ENCODE results near the gene DELE1.

DNA sequence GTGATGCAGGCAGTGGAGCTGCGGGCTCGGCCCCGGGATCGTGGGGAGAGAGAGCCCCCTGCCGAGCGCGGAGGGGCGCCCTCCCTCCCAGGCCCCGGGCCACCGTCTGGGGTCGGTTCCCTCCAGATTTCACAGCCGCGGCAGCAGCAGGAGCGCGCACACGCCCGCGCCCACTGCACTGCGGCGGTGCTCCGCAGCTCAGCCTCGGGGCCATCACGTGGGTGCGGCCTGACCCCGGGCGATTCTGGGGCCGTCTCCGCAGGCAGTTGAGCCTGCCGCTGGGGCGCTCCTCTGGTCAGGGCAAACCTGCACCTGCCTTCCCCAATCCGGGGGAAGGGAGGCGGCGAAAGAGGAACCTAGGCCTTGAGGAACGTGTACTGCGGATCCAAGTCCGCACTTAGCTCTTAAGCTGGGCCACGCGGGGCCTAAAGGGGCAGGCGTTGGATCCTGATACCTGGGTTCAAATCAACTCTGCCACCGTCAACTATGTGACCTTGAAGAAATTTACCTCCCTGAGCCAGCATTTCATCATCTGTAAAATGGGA is 9.4 kb upstream of the DELE1 start:
- TF ChIP-seq, protein P1, sequence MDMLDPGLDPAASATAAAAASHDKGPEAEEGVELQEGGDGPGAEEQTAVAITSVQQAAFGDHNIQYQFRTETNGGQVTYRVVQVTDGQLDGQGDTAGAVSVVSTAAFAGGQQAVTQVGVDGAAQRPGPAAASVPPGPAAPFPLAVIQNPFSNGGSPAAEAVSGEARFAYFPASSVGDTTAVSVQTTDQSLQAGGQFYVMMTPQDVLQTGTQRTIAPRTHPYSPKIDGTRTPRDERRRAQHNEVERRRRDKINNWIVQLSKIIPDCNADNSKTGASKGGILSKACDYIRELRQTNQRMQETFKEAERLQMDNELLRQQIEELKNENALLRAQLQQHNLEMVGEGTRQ (CRISPR knock-in tag; IDR thresholded peaks at IDR 0.05) = peak; percentile 90
- TF ChIP-seq, protein P2, sequence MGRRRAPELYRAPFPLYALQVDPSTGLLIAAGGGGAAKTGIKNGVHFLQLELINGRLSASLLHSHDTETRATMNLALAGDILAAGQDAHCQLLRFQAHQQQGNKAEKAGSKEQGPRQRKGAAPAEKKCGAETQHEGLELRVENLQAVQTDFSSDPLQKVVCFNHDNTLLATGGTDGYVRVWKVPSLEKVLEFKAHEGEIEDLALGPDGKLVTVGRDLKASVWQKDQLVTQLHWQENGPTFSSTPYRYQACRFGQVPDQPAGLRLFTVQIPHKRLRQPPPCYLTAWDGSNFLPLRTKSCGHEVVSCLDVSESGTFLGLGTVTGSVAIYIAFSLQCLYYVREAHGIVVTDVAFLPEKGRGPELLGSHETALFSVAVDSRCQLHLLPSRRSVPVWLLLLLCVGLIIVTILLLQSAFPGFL (CRISPR knock-in tag; IDR thresholded peaks at IDR 0.05; ENCODE audit: borderline replicate concordance) = no peak
- TF ChIP-seq, protein P3, sequence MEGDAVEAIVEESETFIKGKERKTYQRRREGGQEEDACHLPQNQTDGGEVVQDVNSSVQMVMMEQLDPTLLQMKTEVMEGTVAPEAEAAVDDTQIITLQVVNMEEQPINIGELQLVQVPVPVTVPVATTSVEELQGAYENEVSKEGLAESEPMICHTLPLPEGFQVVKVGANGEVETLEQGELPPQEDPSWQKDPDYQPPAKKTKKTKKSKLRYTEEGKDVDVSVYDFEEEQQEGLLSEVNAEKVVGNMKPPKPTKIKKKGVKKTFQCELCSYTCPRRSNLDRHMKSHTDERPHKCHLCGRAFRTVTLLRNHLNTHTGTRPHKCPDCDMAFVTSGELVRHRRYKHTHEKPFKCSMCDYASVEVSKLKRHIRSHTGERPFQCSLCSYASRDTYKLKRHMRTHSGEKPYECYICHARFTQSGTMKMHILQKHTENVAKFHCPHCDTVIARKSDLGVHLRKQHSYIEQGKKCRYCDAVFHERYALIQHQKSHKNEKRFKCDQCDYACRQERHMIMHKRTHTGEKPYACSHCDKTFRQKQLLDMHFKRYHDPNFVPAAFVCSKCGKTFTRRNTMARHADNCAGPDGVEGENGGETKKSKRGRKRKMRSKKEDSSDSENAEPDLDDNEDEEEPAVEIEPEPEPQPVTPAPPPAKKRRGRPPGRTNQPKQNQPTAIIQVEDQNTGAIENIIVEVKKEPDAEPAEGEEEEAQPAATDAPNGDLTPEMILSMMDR (IDR thresholded peaks at IDR 0.05) = no peak
- TF ChIP-seq SP1 (CRISPR knock-in tag; conservative IDR thresholded peaks at IDR 0.05) (peak; percentile 33; the same call in 1 of the 2 replicates), PRRX2 (CRISPR knock-in tag; IDR thresholded peaks at IDR 0.05) (no peak), FOXK1 (CRISPR knock-in tag; IDR thresholded peaks at IDR 0.05) (0 out of 2 replicates have a peak, but pooled peaks have one; percentile 48), TP53 (CRISPR knock-in tag; IDR thresholded peaks at IDR 0.05) (peak; percentile 66; the same call in 1 of the 2 replicates), TCF7 (CRISPR knock-in tag; IDR thresholded peaks at IDR 0.05; ENCODE audit: low read depth) (no peak)
- TF ChIP-seq, protein P4, sequence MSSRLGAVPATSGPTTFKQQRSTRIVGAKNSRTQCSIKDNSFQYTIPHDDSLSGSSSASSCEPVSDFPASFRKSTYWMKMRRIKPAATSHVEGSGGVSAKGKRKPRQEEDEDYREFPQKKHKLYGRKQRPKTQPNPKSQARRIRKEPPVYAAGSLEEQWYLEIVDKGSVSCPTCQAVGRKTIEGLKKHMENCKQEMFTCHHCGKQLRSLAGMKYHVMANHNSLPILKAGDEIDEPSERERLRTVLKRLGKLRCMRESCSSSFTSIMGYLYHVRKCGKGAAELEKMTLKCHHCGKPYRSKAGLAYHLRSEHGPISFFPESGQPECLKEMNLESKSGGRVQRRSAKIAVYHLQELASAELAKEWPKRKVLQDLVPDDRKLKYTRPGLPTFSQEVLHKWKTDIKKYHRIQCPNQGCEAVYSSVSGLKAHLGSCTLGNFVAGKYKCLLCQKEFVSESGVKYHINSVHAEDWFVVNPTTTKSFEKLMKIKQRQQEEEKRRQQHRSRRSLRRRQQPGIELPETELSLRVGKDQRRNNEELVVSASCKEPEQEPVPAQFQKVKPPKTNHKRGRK (CRISPR knock-in tag; IDR thresholded peaks at IDR 0.05; ENCODE audit: borderline replicate concordance) = no peak
- TF ChIP-seq, protein P5, sequence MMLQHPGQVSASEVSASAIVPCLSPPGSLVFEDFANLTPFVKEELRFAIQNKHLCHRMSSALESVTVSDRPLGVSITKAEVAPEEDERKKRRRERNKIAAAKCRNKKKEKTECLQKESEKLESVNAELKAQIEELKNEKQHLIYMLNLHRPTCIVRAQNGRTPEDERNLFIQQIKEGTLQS (CRISPR knock-in tag; conservative IDR thresholded peaks at IDR 0.05) = no peak
- TF ChIP-seq, protein P6, sequence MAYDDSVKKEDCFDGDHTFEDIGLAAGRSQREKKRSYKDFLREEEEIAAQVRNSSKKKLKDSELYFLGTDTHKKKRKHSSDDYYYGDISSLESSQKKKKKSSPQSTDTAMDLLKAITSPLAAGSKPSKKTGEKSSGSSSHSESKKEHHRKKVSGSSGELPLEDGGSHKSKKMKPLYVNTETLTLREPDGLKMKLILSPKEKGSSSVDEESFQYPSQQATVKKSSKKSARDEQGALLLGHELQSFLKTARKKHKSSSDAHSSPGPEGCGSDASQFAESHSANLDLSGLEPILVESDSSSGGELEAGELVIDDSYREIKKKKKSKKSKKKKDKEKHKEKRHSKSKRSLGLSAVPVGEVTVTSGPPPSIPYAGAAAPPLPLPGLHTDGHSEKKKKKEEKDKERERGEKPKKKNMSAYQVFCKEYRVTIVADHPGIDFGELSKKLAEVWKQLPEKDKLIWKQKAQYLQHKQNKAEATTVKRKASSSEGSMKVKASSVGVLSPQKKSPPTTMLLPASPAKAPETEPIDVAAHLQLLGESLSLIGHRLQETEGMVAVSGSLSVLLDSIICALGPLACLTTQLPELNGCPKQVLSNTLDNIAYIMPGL (CRISPR knock-in tag; IDR thresholded peaks at IDR 0.05) = peak; percentile 56; the same call in 1 of the 2 replicates
